Neuronal stem cell (in vitro differentiated cells): ENCODE measurements around the gene CDH13.
A peak's percentile ranks its signal among the peaks of the same experiment; 100 is the strongest.

Source experiments
- DNase-seq: peaks from one replicate; pipeline ENCODE4 v3.0.0-alpha.2; 2013; ENCODE audit warnings: low spot score
- H2AFZ ChIP-seq: one replicate; pipeline ENCODE4 v1.6.1; 2013; ENCODE audit warnings: mild to moderate bottlenecking, low read length, inconsistent platforms
- H2AK5ac ChIP-seq: 2 replicates; pipeline ENCODE4 v1.6.1; 2013; ENCODE audit warnings: low read depth, mild to moderate bottlenecking, inconsistent platforms, low read length, moderate library complexity, mixed read lengths
- H2BK120ac ChIP-seq: 2 replicates; pipeline ENCODE4 v1.6.1; 2013; ENCODE audit warnings: low read depth, mild to moderate bottlenecking, inconsistent platforms, low read length, moderate library complexity, mixed read lengths
- H2BK12ac ChIP-seq: one replicate; pipeline ENCODE4 v1.6.1; 2013; ENCODE audit warnings: low read length, inconsistent platforms
- H2BK15ac ChIP-seq: 2 replicates; pipeline ENCODE4 v1.6.1; 2013; ENCODE audit warnings: mild to moderate bottlenecking, low read length, inconsistent platforms, mixed read lengths
- H2BK5ac ChIP-seq: one replicate; pipeline ENCODE4 v1.6.1; 2013; ENCODE audit warnings: inconsistent platforms, mild to moderate bottlenecking, low read length, moderate library complexity
- H3K14ac ChIP-seq: one replicate; pipeline ENCODE4 v1.6.1; 2013; ENCODE audit warnings: low read length, inconsistent platforms
- H3K18ac ChIP-seq: 2 replicates; pipeline ENCODE4 v1.6.1; 2013; ENCODE audit warnings: low read length, inconsistent platforms
- H3K23ac ChIP-seq: 2 replicates; pipeline ENCODE4 v1.6.1; 2013; ENCODE audit warnings: low read depth, mild to moderate bottlenecking, mixed read lengths, low read length, inconsistent platforms; ENCODE audit not compliant: poor library complexity
- H3K27ac ChIP-seq: replicated peaks from 3 replicates; pipeline ENCODE4 v1.5.1; 2013; ENCODE audit warnings: low read length, inconsistent platforms
- H3K27me3 ChIP-seq, 3 experiments: 2 replicates each; pipeline ENCODE4 v1.6.1; 2013; ENCODE audit warnings: low read length in 3 of 3, mild to moderate bottlenecking in 2 of 3, inconsistent platforms in 1 of 3, low read depth in 1 of 3, mixed read lengths in 1 of 3, moderate library complexity in 1 of 3; ENCODE audit not compliant: control insufficient read depth in 3 of 3, insufficient read depth in 3 of 3
- H3K36me3 ChIP-seq, 2 donors: replicated peaks in 1 of 2; 2 replicates each; pipeline ENCODE4 v1.6.1; 2013; ENCODE audit warnings: low read length in 2 of 2; ENCODE audit not compliant: control insufficient read depth in 2 of 2, insufficient read depth in 2 of 2
- H3K4ac ChIP-seq: 2 replicates; pipeline ENCODE4 v1.6.1; 2013; ENCODE audit warnings: inconsistent platforms, mild to moderate bottlenecking, low read length, moderate library complexity
- H3K4me1 ChIP-seq, 2 donors: 1 replicate in 1 of 2; 2 replicates in 1 of 2; pipeline ENCODE4 v1.6.1; 2013; ENCODE audit warnings: low read length in 2 of 2, low read depth in 1 of 2; ENCODE audit not compliant: control insufficient read depth in 2 of 2, insufficient read depth in 1 of 2
- H3K4me2 ChIP-seq: one replicate; pipeline ENCODE4 v1.6.1; 2013; ENCODE audit warnings: mild to moderate bottlenecking, low read length, inconsistent platforms; ENCODE audit not compliant: insufficient read depth, poor library complexity, severe bottlenecking
- H3K4me3 ChIP-seq, 2 donors: 2 replicates each; pipeline ENCODE4 v1.5.1; 2013; ENCODE audit warnings: low read length in 2 of 2, mild to moderate bottlenecking in 2 of 2, inconsistent platforms in 1 of 2, moderate library complexity in 1 of 2
- H3K79me1 ChIP-seq: one replicate; pipeline ENCODE4 v1.6.1; 2013; ENCODE audit warnings: low read depth, mild to moderate bottlenecking, inconsistent platforms, low read length, moderate library complexity
- H3K9ac ChIP-seq: one replicate; pipeline ENCODE4 v1.6.1; 2013; ENCODE audit warnings: mild to moderate bottlenecking, low read depth, low read length, inconsistent platforms; ENCODE audit not compliant: poor library complexity
- H3K9me3 ChIP-seq, 2 donors: replicated peaks in 1 of 2; 2 replicates each; pipeline versions ENCODE3 to v1.6.1; 2013; ENCODE audit warnings: low read length in 2 of 2, mild to moderate bottlenecking in 2 of 2, inconsistent platforms in 1 of 2, low read depth in 1 of 2, mixed read lengths in 1 of 2, moderate library complexity in 1 of 2; ENCODE audit not compliant: control insufficient read depth in 2 of 2, insufficient read depth in 1 of 2
- H4K8ac ChIP-seq: one replicate; pipeline ENCODE4 v1.6.1; 2013; ENCODE audit warnings: low read depth, mild to moderate bottlenecking, inconsistent platforms, low read length, moderate library complexity
- H4K91ac ChIP-seq: one replicate; pipeline ENCODE4 v1.6.1; 2013; ENCODE audit warnings: low read length, low read depth, mild to moderate bottlenecking, inconsistent platforms; ENCODE audit not compliant: poor library complexity
- WGBS, 2 donors: extraction: QIAGEN DNeasy Blood & Tissue Kit; methylation state at CpG; one replicate each; pipeline ENCODE4 v1.1.7; 2013; ENCODE audit warnings: missing lambda C conversion rate in 2 of 2, mixed read lengths in 1 of 2; ENCODE audit not compliant: insufficient read length in 2 of 2, insufficient replicate concordance in 1 of 2; ENCODE audit errors: extremely low coverage in 2 of 2; 5-methylcytosine and 5-hydroxymethylcytosine counted together

The CDH13 gene

DNA sequence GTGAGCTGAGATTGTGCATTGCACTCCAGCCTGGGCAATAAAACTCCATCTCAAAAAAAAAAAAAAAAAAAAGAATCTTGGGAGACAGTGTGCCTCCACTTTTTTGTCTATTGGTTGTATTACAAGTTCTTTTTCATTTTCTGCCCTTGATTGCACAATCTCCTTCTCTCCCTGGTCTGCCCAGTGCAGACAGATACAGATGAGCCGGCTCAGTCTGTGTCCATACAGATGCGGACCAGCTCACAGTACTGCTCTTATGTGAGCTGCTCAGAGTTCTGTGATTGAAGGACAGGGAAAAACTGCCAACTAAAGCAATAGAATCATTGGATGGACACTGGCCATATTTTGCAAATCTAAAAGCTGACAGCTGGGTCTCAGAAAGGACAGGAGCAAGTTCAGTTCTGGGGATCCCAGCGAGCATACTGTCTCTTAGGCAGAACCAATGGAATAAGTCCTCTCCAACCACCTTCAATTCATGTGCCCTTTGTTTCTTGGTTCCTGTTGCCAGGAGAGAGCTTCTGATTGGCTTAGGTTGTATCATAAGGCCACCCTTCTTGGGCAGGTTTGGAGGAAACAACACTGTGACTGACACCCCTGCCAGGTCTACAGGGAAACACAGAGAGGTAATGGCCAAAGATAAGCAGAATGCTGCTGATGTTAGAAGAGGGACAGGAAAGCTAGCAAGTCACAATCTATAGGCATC, 685.4 kb downstream of the CDH13 start:
- H3K23ac ChIP-seq, result no peak overlapping the region
- no peaks in the 10 kb centered on the region for H3K79me1 ChIP-seq
- no peak overlapping the region for H3K4me3 ChIP-seq
- no peak overlapping the region for H2AFZ ChIP-seq
- H3K4me2 ChIP-seq, result no peak overlapping the region
- no peaks in the 10 kb centered on the region for H3K4me1 ChIP-seq
- no peak overlapping the region for H2AK5ac ChIP-seq
- H2BK120ac ChIP-seq, result no peak overlapping the region
- WGBS, 2 donors, result no CpG with 5 or more reads among the region's 3 CpGs
- no peak overlapping the region for H2BK12ac ChIP-seq
- DNase-seq, result no peak
- no peak overlapping the region for H2BK5ac ChIP-seq
- no peak overlapping the region for H3K18ac ChIP-seq
- peaks cover 0 to 3% (median 0%) of the 10 kb centered on the region in 3 experiments for H3K27me3 ChIP-seq
- no peak overlapping the region for H3K9ac ChIP-seq
- H2BK15ac ChIP-seq, result no peak overlapping the region
- no peaks in the 10 kb centered on the region for H3K9me3 ChIP-seq
- H3K27ac ChIP-seq, result no peak overlapping the region
- H4K8ac ChIP-seq, result no peak overlapping the region
- H4K91ac ChIP-seq, result no peak overlapping the region
- H3K14ac ChIP-seq, result no peak overlapping the region
- H3K36me3 ChIP-seq, result no peaks in the 10 kb centered on the region
- no peak overlapping the region for H3K4ac ChIP-seq

DNA sequence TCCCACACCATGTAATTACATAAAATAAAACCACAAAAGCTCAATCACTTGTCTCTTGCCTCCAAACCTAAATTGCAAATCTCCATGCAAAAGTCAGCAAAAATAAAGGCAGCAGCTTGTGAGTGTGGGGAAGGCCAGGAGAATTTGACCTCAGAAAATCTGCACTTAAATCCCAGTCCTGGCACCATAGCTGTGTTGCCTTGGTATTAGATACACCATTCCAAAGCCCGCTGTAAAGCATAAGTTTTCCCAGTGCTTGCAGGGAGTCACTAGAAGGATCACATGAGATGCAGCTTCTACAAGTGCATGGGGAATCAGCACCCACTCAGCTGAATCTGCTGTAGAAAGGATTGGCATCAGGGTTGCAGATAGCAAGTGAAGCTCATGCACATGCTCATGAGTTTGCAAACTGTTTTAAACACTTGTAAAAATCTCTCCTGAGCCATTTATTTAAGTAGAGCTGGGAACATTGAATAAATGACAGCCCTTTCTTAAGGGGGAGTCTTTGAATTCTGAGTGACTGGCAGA, 686.0 kb downstream of the CDH13 start:
- no peak overlapping the region for H2BK5ac ChIP-seq
- no peak overlapping the region for H3K27ac ChIP-seq
- H3K4me1 ChIP-seq, result no peaks in the 10 kb centered on the region
- peaks cover 0 to 3% (median 0%) of the 10 kb centered on the region in 3 experiments for H3K27me3 ChIP-seq
- no peak overlapping the region for H3K9ac ChIP-seq
- no peak overlapping the region for H4K8ac ChIP-seq
- no peak overlapping the region for H2AK5ac ChIP-seq
- no peak for DNase-seq
- no peak overlapping the region for H3K14ac ChIP-seq
- no peak overlapping the region for H2AFZ ChIP-seq
- no peaks in the 10 kb centered on the region for H3K9me3 ChIP-seq
- H3K23ac ChIP-seq, result no peak overlapping the region
- WGBS, 2 donors, result no CpG with 5 or more reads among the region's 1 CpG
- H3K36me3 ChIP-seq, result no peaks in the 10 kb centered on the region
- H4K91ac ChIP-seq, result no peak overlapping the region
- no peak overlapping the region for H2BK120ac ChIP-seq
- H3K18ac ChIP-seq, result no peak overlapping the region
- no peak overlapping the region for H3K4ac ChIP-seq
- H3K79me1 ChIP-seq, result no peaks in the 10 kb centered on the region
- H2BK12ac ChIP-seq, result no peak overlapping the region
- H2BK15ac ChIP-seq, result no peak overlapping the region
- no peak overlapping the region for H3K4me2 ChIP-seq
- no peak overlapping the region for H3K4me3 ChIP-seq

DNA sequence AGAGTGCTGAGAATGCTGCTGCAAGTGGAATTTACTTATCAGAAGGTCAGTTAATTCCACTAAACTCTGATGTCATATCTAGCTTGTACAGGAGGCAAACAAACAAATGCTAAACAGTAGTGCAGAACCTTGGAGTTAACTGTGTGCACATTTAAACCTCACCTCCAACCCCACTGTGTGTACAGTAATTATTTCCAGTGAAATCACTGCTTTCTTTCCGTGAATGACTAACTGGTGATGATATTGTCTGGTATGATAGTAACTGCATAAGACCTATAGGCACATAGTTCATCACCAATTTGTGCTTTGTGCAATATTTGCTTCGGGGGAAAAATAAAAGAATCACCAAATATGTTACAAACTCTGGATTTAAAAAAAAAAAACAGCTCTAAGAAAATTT, 688.5 kb downstream of the CDH13 start:
- Histone ChIP-seq H2AK5ac (no peak overlapping the region), H2BK120ac (no peak overlapping the region), H3K27me3 (peaks cover 0 to 3% (median 0%) of the 10 kb centered on the region in 3 experiments), H3K36me3 (no peaks in the 10 kb centered on the region), H2BK5ac (no peak overlapping the region), H2BK15ac (no peak overlapping the region), H3K79me1 (no peaks in the 10 kb centered on the region), H3K23ac (no peak overlapping the region), H3K4ac (no peak overlapping the region), H4K91ac (no peak overlapping the region), H3K4me3 (no peak overlapping the region), H2AFZ (no peak overlapping the region), H3K4me2 (no peak overlapping the region), H3K27ac (no peak overlapping the region), H4K8ac (no peak overlapping the region), H3K18ac (no peak overlapping the region), H3K4me1 (no peaks in the 10 kb centered on the region), H3K14ac (no peak overlapping the region), H2BK12ac (no peak overlapping the region), H3K9ac (no peak overlapping the region), H3K9me3 (no peaks in the 10 kb centered on the region)
- WGBS, 2 donors, result no CpG with 5 or more reads among the region's 2 CpGs
- no peak for DNase-seq

DNA sequence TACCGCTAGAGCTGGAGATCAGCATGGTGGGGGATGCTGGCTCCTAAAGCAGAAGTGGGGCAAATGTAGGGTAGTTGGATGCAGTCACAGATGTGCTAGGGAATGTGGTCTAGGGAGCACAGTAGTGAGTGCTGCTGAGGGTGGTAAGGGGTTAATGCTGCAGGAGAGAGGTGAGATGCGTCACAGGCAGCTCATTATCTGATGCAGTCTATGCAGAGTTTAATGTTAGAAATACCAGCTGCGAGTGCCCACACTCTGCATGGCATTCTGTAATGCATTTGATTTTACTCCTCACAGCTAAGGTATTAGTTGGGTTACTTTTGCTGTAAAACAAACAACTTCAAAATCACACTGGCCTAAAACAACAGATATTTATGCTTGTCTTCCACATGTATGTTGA, 689.7 kb downstream of the CDH13 start:
- WGBS, 2 donors, result no CpG with 5 or more reads among the region's 3 CpGs
- Histone ChIP-seq H2BK12ac (no peak overlapping the region), H2BK120ac (no peak overlapping the region), H4K8ac (no peak overlapping the region), H3K4me3 (no peak overlapping the region), H2BK5ac (no peak overlapping the region), H2AK5ac (no peak overlapping the region), H3K27me3 (peaks cover 0 to 3% (median 0%) of the 10 kb centered on the region in 3 experiments), H3K14ac (no peak overlapping the region), H3K9me3 (no peaks in the 10 kb centered on the region), H3K79me1 (no peaks in the 10 kb centered on the region), H3K23ac (peak overlapping the region; percentile 6), H4K91ac (peak overlapping the region; percentile 76), H3K18ac (no peak overlapping the region), H3K9ac (no peak overlapping the region), H3K4me2 (no peak overlapping the region), H3K4me1 (no peaks in the 10 kb centered on the region), H2BK15ac (no peak overlapping the region), H3K27ac (no peak overlapping the region), H3K36me3 (no peaks in the 10 kb centered on the region), H2AFZ (no peak overlapping the region), H3K4ac (no peak overlapping the region)
- DNase-seq, result no peak
